ENCODE data around the gene HYAL1. TPM values are rescaled to one million over a fixed set of nuclear protein-coding genes. Genes with fewer than 3 reads are reported as not detected.

The HYAL1 gene
- total RNA-seq = 7.3 and 22.8 TPM in 2 replicates

- DNase-seq (ENCODE audit: low read depth) = peak; percentile 74
These were observed at the start of gene HYAL1 for GRCh38 chr3:50303013-50303815. TSS of gene HYAL1 (minus strand) at chr3:50303574. CDS start at chr3:50302956, 618 bp downstream.

DNA sequence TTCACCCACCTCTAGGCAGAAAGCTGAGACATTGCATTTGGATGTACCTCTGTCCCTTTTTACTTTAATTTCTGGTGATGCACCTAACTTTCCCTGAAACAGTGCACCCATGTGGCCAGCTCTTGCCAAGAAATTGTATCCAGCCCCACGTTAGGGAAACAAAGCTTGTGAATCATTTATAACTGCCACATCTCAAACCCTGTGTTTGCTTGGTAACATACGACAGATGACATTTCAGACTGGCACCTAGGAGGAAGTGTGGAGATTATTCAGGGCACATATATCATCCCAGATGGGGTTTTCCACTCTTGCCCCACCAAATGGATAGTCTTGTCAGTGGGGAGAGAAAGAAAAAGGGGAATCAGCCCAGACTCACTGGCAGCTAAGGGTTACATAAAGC, 49.4 kb upstream of the HYAL1 start:
- peak; percentile 58 for DNase-seq (ENCODE audit: low read depth)

- DNase-seq (ENCODE audit: low read depth) = no peak
These were observed 47.9 kb upstream of the HYAL1 start for GRCh38 chr3:50351323-50351697.

DNA sequence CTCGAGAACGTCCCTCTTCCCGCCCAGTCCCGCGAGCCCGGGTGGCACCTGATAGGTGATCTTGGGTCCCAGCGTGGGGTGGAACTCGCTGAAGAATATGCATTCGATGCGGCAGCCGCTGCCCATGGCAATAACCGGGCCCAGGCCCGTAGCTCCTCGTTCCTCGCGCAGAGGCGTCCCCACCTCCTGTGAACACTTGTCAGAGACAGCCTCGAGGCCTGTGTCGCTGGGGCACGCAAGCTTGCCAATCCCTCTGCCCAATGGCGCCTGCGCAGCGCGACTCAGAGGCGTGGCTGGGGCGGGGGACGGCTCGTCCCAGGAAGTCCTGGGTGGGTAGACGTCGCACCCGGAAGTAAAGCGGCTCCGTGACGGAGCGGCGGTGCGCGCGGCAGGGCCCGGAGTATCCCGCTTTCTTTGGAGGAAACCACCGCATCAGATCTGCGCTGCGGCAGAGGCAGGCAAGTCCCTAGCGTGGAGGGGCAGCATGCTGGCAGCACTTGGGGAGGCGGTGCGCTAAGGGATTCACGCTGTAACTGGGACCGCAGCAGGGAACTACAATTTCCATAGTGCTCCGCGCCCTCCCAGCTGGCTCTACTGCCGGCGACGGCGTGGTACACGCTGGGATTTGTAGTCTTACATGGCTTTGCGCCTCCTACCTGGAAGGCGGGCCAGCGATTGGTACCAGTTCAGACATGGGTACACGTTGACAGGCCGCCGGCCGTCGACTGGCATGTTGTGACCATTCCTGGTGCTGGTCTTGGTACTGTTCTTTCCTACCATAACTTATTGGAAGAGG, 47.4 kb upstream of the HYAL1 start, which contains the start of the genes CYB561D2 and NPRL2:
CYB561D2 (plus strand) TSS at position 336 of the 796 bp plus-strand sequence. CDS start 572 bp downstream, outside the sequence.
NPRL2 (minus strand) TSS at position 249 of the 796 bp plus-strand sequence; CDS start at position 126, 123 bp downstream.
- peak; percentile 87 for DNase-seq (ENCODE audit: low read depth)

DNA sequence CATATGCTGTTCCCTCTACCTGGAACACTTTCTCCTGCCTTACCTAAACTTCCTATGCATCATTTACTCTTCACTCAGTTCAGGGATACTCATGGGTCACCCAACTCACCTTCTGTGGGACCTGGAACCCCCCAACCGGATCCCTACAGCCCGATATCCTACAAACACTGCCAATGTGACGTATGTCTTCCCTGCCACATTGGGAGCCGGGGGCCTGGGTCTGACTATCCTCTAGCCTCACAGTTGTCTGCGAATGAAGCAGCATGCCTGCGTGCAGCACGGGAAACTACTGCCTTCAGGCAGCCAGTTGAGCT, 46.8 kb upstream of the HYAL1 start:
- DNase-seq (ENCODE audit: low read depth) = no peak

DNA sequence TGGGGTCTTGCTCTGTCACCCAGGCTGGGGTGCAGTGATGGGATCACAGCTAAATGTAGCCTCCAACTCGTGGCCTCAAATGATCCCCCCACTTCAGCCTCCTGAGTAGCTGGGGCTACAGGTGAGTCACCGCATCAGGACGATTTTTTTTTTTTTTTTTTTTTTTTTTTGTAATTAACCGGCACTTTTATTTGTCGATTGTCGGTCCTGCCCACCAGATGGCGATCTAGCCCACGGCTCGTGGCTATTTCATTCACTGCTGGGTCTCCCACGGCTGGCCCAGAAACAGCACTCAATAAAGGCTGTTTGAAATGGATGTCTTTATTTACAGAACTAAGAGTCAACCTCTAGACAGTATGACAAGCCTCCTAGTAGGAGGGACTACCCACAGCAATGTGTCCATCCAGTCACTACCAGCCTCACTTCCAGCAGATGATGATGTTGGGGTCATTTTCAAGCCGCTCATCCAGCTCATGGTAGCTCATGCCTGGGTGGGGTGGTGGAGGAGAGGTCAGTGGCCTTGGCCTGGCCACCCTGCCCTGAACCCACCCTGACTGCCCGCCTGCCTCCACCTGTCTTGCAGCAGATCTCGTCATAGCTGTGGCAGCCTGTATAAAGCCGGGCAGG, 43.9 kb upstream of the HYAL1 start:
- peak; percentile 62 for DNase-seq (ENCODE audit: low read depth)

- DNase-seq (ENCODE audit: low read depth) = no peak
These were observed 42.3 kb upstream of the HYAL1 start, which contains the start of gene ZMYND10 for GRCh38 chr3:50345586-50346234. TSS of gene ZMYND10 (minus strand) at chr3:50345732. CDS start at chr3:50345579, 153 bp downstream.

GRCh38 chr3:50345008-50345407, 41.6 kb upstream of the HYAL1 start:
- DNase-seq (ENCODE audit: low read depth) = no peak

DNA sequence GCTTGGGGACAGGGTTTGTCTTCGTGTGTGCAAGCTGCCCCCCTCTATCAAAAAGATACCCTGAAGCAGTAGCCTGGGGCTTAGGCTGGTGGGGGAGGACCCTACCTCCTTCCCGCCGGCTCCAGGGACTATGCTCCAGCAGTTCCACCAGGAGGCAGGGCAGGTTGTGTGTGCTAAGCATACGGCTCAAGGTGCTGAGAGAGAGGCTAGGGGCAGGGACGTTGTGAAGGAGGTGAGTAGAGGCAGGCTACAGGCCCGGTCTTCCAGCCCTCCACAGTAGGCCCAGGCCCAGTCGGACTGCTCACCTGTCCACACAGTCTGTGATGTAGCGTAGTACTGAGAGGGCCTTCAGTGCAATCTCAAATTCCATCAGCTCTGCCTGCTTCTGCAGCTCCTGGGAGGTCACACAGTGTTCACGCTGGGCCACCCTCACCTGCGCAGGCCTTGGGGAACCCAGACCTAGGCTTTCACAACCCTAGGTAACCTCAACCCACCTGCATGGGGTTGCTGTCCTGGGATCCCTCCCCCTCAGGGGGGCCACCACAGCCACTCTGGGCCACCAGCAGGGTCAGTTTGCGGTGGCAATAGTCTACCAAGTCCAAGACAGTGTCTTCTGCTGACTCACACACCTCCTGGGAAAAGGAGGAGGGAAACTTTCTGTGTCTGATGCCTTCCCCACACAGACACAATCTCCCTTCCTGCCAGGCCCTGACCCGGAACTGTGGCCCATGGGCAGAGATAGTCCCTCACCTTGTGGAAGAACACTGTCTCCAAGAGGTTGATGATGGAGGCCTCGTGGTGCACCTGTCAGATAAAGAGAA, 39.6 kb upstream of the HYAL1 start:
- no peak for DNase-seq (ENCODE audit: low read depth)

- no peak for DNase-seq (ENCODE audit: low read depth)
These were observed 38.7 kb upstream of the HYAL1 start for GRCh38 chr3:50341996-50342650.

DNA sequence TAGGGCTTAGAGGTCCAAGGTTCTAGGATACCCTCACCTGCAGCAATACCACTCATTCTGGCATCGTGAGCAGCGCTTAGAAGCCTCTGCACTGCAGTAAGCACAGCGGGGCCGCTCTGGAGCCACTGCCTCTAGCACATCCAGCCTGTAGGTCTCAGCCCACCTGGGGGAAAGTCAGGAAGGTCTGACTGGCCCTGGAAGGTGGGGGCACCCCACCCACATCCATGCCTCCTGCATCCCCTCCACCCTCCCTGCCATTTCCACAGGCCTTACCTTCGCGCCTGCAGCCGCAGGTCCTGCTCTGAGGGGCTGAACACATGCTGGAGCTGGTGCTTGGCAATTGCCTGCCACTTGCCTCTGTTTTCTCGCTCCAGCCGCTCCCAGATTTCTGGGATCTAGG, 38.2 kb upstream of the HYAL1 start:
- DNase-seq (ENCODE audit: low read depth) = no peak

DNA sequence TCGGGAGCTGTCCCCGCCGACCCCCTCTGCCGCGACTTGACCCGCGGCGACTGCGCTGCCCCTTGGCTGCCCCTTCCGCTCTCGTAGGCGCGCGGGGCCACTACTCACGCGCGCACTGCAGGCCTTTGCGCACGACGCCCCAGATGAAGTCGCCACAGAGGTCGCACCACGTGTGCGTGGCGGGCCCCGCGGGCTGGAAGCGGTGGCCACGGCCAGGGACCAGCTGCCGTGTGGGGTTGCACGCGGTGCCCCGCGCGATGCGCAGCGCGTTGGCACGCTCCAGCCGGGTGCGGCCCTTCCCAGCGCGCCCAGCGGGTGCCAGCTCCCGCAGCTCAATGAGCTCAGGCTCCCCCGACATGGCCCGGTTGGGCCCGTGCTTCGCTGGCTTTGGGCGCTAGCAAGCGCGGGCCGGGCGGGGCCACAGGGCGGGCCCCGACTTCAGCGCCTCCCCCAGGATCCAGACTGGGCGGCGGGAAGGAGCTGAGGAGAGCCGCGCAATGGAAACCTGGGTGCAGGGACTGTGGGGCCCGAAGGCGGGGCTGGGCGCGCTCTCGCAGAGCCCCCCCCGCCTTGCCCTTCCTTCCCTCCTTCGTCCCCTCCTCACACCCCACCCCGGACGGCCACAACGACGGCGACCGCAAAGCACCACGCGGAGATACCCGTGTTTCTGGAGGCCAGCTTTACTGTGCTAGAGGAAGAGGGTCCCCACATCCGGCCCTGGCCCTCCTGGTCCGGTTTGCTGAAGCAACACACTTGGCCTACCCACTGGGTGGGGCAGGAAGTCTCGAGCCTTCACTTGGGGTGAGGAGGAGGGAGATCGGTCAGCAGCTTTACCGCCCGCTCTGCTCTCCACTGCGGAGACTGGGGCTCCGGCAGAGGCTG, 37.3 kb upstream of the HYAL1 start, which contains the start of gene RASSF1:
RASSF1 (minus strand) TSS at position 389 of the 882 bp plus-strand sequence; CDS start at position 358, 31 bp downstream.
- no peak for DNase-seq (ENCODE audit: low read depth)

DNA sequence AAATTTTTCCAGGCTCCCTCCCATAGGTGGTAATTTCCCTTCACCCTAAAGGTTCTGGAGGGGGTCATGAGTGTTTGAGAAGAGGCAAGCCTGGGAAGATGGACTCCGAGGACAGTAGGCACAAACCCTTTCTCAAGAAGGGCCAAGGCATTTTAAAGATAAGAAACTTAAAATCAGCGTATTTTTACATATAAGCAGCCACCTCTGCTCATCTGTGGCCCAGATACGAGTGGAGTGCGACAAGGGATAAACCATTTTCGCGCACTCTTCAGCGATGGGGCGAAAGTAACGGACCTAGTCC, 36.7 kb upstream of the HYAL1 start:
- DNase-seq (ENCODE audit: low read depth) = no peak

DNA sequence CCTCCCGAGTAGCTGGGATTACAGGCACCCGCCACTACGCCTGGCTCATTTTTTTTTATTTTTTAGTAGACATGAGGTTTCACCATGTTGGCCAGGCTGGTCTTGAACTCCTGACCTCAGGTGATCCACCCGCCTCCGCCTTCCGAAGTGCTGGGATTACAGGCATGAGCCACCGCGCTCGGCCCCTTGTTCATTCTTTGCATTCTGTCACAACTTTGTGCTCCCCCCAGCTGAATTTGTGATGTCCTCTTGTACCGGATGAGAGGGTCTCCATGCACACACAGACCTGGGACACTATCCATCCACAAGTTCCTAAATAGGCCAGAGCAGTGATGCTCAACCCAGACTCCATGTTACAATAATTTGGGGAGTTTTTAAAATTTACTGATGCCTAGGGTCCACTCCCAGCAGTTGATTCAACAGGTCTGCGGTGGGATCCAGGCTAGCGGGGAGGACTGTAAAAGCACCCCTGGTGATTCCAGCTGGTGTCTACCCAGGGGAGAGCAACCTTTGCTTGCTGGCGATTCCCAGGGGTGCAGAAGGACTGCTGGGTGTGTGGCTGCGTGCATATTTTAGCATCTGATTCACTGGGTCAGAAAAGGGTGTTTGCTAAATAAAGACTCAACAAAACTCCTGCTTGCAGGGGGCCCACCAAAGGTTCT, 36.2 kb upstream of the HYAL1 start:
- DNase-seq (ENCODE audit: low read depth) = no peak

DNA sequence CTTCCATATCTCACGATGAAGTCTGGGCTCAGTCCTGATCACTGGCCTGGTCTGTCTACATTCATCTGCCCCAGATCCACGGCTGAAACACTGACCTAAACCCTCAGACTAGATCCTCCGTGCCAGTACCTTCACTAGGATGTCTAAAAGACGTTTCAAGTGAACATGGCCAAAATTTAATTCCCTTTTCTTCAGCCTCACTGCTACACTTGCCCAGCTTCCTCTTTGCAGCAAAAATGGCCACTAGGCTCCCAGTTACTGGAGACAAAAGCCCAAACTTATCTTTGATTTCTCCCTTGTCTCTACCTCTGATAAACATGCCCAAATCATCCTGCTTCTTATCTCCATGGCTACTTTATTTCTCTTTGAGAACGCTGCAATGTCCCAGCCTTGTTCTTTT, 35.6 kb upstream of the HYAL1 start:
- DNase-seq (ENCODE audit: low read depth) = no peak

DNA sequence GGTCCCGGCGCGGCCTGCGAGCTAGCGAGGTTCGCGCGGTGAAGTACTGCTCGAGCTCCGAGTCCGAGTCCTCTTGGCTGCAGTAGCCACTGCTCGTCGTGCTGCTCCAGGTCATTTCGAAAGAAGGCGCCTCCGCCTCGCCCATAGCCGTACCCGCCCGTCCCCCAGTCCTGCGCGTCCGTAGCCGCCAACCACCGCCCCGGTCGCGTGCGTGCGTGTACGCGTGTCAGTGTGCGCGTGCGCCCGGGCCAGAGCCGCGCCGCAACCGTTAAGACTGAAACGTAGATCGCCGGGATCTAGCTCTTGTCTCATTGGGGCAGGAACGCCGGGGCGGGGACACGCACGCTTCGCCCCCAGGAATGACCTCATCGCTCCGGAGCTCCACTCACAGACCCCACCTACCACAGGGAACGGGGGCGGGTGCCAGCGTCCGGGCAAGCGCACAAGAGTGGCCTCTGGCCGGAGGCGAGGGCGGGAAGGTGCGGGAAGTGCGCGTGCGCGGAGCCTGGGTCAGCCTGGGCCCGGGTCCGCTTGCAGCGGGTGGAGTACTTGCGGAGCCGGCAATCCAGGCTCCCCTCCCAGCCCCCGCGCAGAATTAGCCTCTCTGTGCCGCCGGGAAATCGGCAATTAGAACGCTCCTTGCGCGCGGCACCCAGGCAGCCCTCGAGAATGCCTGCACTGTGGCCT, 33.9 kb upstream of the HYAL1 start:
- DNase-seq (ENCODE audit: low read depth) = peak; percentile 96

GRCh38 chr3:50336452-50337174, 33.2 kb upstream of the HYAL1 start:
- DNase-seq (ENCODE audit: low read depth) = no peak
